DMS153 (cell line): Measurements from ENCODE around the gene TMBIM6.

Experiments
- DNase-seq: peaks from one replicate; lab custom pipeline; 2025; lab: John Stamatoyannopoulos, UW

Gene TMBIM6

DNA sequence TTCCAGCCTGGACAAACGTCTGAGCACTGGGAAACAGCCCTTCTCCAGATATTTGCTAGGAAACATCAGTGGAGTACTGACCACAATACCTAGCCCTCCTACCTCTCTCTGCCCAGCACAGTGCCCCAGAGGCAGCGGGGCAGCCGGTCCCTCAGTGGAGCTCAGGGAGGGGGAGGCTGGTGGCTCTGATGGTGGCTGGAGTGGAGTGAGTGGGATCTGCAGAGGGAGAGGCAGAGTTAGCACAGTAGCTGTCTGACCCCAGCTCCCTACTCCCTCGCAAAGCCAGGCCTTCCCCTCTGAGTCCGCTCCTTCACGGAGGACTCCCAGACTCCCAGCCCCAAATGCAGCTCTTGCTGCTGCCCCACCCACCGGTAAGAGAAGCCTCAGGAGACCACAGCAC, 56.9 kb downstream of the TMBIM6 start:
- DNase-seq, result no peak

DNA sequence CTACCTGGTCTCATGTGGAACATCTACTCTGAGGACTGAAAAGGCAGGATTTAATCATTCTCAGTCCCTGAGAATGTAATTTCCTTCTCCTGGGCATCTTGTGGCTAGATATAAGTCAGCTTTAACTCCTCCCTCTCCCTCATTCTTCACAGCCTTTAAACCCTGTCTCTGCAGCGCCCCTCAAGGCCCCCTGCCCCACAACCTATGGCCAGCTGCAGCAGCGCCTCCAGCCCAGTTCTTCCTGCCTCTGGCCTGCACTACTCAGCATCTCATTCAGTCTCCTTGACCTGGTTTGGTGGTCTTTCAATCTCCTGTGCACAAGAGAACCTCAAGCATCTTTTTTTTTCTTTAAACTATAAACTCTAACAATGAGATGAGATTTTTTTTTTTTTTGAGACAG, 57.6 kb downstream of the TMBIM6 start:
- DNase-seq, result no peak

DNA sequence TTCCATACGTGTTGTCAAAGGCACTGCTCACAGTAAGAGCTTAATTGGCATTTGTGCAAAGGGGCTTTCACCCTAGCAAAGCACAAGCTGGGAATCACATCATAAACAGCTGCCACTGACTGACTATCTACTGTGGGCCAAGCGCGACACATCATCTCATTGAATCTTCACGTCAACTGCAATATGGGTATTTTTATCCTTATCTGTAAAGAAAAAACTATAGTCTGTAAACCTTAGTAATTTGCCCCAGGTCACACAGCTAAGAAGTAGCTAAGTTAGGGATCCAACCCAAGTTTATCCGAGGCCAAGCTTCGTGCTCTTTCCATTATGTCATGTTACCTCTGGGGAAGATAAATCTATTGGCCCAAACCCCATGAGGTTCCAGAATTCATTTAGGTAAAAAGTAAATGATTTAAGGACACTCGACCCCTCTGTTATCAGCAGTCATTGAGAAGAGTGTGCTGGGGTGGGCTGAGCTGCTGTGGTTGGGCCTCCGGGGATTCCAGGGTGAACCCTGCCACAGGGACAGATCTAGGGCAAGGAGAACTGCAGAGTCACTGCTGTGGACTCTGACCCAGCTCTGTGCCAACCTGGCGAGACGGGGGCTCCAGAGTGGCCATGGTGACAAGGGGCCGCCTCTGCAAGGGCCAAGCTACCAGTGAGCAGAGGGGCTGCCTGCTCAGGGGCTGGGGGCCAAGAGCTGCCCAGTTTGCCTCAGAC, 59.2 kb downstream of the TMBIM6 start:
- DNase-seq, result no peak

DNA sequence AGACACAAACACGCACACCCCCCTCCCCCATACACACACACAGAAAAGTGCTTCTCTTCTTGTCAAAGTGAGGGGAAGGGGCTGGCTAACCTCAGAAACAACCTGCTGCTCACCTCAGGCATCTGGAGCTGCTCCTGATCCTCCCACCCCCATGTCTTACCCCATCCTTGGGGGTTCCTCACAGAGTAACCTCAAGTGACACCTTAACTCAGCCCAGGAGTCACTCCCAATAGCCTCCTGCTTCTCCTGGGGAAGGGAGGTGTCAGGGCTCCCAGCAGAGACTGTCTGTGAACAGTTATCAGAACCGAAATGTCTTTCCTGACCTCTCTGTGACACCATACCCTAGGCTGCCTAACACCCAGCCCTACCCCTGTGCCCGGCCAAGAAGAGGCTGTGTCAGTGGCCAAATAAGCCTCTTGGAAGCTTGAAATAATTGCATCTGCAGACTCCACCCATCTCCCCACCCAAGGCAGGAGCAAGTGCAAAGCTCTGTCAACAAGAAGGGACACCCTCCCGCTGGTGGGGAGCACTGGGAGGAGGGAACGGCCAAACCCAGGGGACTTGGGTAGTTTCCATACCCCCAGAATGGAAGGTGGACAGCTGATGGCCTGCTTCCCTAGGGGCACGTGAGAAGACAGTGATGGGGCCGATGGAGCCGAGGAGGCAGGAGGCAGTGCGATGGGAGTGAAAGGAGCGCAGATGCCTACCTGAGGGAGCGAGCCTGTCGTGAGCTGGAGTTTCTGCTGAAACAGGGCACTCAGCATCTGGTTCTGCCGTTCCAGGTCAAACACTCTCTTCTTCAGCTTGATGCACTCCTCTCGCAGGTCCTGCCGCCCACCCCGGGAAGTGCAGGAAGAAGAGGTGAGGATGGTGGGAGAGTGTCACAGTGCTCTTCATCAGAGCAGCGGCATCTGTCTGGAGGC, 60.0 kb downstream of the TMBIM6 start:
- no peak for DNase-seq

DNA sequence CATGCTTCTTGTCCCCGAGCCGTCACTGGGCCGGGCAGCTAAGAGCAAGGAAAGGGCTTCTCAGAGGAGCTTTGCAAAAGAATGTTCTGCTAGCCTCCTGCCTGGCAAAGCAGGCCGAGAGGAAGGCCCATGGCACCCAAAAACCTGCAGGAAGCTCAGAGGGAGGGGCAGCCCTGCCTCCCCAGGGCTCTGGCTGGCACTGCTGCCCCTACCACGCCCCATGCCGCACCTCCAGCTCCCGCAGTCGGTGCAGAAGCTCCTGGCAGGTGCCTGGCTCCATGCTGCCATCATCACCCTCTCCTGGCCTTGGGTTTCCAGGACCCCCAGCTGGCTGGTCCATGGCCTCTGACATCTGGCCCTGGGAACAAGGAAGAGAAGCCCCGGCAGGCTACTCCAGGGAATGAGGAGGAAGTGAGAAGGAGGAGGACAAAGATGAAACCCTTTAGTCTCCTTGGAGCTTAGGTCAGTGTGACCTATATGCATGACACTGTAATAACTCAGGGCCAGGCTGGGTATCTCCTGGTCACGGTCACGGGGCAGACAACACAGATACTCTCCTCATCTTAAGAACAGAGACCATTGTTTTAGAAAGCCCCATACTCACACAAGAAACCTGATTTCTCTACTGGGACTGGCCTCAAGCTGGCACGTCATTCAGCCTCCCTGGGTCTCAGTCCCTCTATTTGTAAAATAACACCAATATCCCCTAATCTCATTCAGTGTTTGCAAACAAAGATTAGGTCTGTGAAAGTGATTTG, 62.5 kb downstream of the TMBIM6 start:
- DNase-seq, result no peak

DNA sequence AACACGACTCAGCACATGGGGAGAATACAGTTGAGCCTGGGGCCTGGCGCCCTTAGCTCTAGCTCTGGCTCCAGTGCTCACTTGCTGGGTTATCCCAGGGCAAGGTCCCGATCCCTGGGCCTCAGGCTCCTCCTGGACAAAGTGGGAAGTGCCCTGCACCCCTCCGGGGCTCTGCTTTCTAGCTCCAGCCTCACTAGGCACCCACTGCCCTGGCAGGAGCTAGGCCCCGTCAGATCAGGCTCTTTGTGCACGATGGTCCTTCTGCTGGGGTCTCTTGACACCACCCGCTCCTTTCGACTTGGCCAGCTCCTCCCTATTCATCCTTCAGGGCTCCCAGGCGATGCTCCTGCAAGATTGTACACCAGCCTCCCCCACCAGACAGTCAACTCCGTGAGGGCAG, 63.5 kb downstream of the TMBIM6 start:
- DNase-seq, result no peak

DNA sequence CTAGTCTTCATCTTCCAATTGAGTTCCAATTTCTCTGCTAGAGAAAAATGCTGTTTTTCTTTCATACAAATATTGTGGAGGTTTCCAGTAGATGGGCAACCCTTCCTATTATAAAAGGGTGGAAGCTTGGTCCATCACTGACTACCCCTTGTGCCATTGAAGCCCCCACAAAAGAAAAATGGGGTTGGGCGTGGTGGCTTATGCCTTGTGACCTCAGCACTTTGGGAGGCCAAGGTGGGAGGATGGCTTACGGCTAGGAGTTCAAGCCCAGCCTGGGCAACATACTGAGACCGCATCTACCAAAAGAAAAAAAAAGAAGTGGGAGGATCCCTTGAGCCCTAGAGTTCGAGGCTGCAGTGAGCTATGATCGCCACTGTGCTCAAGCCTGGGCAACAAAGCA, 64.1 kb downstream of the TMBIM6 start:
- no peak for DNase-seq

DNA sequence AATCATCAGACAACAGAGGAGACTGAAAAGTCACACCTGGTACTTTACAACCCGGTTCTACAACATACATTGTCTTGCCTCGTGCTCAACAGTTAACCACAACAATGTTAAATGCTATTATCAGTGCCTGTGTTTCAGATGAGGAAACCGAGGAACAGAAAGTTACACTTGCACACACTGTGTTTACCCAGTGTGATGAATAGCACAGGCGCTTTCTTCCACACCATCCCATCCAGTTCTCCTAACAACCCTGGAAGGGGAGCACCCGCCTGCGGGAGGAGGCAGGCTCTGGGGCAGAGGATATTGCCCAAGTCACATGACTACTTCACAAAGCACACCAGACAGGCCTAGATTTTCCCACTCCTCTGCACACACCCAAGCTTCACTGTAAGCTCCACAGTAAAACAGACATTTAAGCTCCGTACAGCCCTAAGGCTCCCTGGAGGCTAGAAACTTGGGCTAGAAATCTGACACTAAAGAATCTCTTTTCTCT, 65.0 kb downstream of the TMBIM6 start:
- no peak for DNase-seq

DNA sequence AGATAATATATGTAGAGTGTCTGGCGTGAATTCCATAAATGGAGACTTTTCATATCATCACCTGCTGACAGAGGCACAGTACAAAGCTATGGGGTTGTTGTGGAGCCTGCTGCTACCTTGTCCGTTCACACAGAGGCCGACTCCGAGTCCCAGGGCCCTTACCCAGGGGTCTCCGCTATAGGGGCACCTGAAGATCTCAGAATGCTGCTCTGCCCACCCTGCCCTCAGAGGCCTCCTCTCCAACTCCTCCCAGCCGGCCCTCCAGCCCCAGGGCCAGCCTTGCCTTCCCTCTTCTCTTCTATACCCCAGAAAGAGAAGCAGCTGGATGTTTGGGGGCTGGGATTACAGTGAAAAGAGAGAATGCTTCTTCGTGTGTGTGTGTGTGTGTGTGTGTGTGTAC, 65.5 kb downstream of the TMBIM6 start:
- no peak for DNase-seq

DNA sequence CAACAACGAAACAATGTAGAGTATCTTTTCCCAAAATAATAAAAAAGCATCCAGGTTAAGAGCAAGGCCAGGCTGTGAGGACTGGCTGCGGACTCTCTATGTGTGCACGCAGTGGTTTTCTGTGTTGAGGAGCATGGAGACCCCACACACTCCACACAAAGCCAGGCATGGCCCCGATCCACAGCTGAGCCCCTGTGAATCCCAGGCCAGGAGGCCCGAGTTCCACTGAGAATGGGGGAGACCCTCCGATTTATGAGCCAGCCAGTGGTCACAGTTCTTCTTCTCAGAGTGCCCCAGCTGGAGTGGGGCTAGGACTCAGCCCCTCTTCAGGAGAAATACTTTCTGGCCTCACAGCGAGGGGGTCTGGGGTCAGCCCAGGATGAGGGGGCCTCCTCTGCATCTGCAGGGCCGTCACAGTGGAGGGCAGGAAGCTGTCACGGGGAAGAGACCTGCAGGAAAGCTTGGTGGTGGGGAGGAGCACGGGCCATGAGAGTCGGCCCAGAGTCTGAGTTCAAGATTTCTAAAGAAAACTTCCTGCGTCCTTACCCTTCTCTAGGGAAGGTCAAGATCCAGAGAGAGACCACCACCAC, 66.7 kb downstream of the TMBIM6 start:
- no peak for DNase-seq

DNA sequence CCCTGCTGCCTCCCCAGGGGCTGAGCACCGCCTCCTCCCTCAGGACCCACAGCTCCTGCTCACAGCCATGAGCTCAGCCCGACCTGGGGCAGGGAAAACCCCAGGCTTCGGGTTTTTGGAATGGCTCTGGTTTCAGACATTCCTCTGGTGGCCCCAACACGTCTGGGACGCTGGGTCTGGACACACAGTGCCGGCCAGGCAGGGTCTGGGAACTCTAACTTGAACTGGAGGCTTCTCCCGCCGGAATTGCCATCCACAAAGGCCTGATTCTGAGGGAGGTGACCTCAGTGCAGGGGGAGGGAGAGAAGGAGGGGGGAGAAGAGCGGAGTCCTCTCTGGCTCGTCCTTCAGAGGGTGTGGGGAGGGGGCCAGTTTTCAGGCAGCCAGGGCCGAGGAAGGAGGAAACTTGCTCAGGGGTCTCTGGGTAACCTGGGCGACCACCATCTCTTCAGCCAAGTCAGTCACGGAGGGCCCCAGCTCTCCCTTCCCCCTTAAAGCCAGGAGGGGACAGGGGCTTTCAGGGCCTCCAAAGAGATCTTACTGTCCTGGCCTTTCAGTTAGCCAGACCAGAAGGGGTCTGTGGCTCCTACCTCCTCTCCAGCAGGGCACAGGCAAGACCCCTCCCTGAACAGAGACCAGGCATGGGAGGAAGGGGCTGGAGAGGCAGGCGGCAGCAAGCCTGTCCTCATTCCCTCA, 67.5 kb downstream of the TMBIM6 start:
- no peak for DNase-seq

DNA sequence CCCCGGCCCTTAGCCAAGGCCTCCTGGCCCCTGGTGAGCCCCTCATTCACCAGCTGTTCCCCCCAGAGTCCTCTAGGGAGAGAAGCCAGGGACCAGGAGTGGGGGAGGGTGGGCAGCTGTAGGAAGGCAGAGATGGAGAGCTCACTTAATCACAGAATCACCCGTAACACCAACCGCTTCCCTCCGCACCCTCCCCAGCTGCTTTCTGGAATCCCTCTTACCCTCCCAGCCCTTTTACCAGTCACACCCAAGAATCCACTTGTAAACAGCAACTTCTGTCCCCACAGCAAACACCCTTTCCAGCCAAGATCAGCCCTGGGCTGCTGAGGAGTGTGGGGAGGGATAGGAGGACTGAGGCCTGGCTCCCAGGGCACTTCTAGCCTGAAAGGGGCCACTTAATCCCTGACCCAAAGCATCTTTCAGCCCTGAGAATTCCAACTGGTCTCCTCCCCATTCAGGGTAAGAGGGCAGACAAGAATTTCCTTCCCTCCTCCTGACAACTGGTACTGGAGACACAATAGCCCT, 68.1 kb downstream of the TMBIM6 start:
- no peak for DNase-seq

DNA sequence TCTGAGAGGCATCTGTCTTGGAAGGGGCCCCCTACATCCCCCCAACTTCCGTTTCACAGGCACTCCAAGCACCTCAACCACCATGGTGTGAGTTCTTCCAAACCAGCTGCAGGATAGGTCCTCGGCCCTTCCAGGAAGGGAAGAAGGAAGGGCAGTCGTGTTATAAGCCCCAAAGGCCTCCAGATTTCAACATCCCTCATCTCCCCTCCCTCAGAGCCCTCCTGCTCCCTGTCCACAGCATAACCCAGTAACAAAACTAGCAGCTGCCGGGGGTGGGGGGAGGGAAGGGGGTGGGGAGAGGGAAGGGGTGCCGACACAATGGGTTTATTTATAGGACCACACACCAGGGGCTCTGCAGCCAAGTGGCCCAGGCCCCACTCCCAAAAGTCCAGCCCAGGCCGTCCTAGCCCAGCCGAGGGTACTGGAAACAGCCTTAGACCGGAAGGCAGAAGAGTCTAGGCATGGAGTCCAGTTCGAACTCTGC, 68.6 kb downstream of the TMBIM6 start:
- DNase-seq, result no peak

DNA sequence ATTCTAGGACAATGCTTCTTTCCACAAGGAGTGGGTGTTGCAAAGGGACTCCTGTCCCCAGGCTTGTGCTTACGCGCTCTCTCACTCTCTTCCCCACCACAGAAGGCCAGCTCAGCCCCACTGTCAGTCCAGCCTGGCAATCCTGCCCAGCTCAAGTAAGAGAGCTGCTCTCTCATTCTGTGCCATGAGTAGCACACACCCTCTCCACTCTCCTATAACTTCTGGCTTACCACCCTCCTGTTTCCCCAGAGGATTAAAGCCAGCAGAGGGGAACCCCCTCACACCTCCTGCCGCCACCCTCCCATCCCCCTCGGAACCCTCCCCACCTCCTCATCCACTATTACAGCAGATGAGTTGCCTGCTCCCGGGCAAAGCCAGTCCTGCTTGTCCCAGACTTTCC, 69.8 kb downstream of the TMBIM6 start:
- no peak for DNase-seq

DNA sequence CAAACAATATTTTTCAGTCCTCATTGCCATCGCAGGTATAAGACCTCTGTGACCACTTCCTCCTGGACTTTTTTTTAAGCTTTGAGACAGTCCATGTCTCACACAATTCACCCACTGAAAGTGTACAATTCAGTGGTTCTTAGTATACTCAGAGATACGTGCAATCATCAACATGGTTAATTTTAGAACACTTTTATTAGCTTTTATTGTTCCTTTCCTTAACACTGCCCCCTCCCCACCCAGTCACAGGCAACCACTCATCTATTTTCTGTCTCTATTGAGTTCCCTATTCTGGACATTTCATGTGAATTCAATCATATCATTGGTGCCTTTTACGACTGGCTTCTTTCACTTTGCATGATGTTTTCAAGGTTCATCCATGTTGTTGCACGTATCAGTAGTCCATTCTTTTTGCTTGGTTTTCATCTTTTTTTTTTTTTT, 70.6 kb downstream of the TMBIM6 start:
- no peak for DNase-seq

DNA sequence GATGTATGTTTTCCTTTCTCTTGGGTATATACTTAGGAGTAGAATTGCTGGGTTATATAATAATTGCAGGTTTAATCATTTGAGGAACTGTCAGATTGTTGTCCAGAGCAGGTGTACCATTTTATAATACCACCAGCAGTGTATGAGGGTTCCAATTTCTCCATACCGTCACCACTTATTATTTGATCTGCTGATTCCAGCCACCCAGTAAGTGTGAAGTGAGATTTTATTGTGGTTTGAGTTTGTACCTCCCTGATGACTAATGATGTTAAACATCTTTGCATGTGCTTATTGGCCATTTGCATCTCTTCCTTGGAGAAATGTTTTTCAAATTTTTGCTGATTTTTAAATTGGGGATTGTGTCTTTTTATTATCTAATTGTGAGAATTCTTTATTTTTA, 71.8 kb downstream of the TMBIM6 start:
- DNase-seq, result no peak
